HG02938 (cell line): ENCODE results near the gene EGFR.

Source experiments
- ATAC-seq: cut with Tn5 transposase; IDR thresholded peaks from one replicate; pipeline ENCODE4 v1.9.1; 2021; ENCODE audit warnings: mild to moderate bottlenecking, moderate library complexity; ENCODE audit not compliant: unreplicated experiment

EGFR gene

GRCh38 chr7:55121249-55121648 lies 102.4 kb downstream of the EGFR start:
- no peak for ATAC-seq

- ATAC-seq = no peak
Observed at GRCh38 chr7:55122263-55122662, 103.4 kb downstream of the EGFR start.

GRCh38 chr7:55124989-55125875 lies 106.4 kb downstream of the EGFR start:
- ATAC-seq = no peak

- no peak for ATAC-seq
Observed at GRCh38 chr7:55127135-55127551, 108.3 kb downstream of the EGFR start.

GRCh38 chr7:55127622-55128081 lies 108.8 kb downstream of the EGFR start:
- ATAC-seq = no peak

GRCh38 chr7:55128693-55129394 lies 110.0 kb downstream of the EGFR start:
- no peak for ATAC-seq

- no peak for ATAC-seq
Observed at GRCh38 chr7:55129541-55130394, 111.0 kb downstream of the EGFR start.

- ATAC-seq = no peak
Observed at GRCh38 chr7:55130395-55131141, 111.8 kb downstream of the EGFR start.

- no peak for ATAC-seq
Observed at GRCh38 chr7:55131142-55131929, 112.5 kb downstream of the EGFR start.

GRCh38 chr7:55132550-55132889 lies 113.7 kb downstream of the EGFR start:
- ATAC-seq = no peak

GRCh38 chr7:55132890-55133551 lies 114.2 kb downstream of the EGFR start:
- no peak for ATAC-seq

- no peak for ATAC-seq
Observed at GRCh38 chr7:55133630-55134358, 115.0 kb downstream of the EGFR start.

- ATAC-seq = no peak
Observed at GRCh38 chr7:55134359-55134725, 115.5 kb downstream of the EGFR start.

GRCh38 chr7:55134786-55135185 lies 116.0 kb downstream of the EGFR start:
- ATAC-seq = no peak

- no peak for ATAC-seq
Observed at GRCh38 chr7:55135462-55135861, 116.6 kb downstream of the EGFR start.

GRCh38 chr7:55138663-55139062 lies 119.8 kb downstream of the EGFR start:
- no peak for ATAC-seq

GRCh38 chr7:55140221-55140940 lies 121.6 kb downstream of the EGFR start:
- peak; percentile 94 for ATAC-seq

- ATAC-seq = no peak
Observed at GRCh38 chr7:55140941-55141278, 122.1 kb downstream of the EGFR start.
